ENCODE results near the gene PI4KA.
"Not testable (repeated sequence)": the region's sequence is repeated elsewhere in the genome, so short reads cannot be mapped to it uniquely, and the experiment has no call there.

DNA sequence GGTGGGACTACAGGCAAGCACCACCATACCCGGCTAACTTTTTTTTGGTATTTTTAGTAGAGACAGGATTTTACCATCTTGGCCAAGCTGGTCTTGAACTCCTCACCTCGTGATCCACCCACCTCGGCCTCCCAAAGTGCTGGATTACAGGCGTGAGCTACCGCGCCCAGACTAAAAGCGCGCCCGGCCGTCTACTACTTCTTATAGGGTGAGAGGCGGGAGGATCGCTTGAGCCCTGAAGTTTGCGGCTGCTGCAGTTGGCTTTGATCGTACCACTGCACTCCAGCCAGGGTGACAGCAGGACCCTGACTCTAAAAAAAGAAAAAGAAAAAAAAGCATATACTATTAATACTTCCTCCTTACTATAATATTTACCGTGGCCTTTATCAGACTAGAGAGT lies 158.3 kb downstream of the PI4KA start:
- TF ChIP-seq, protein P1, sequence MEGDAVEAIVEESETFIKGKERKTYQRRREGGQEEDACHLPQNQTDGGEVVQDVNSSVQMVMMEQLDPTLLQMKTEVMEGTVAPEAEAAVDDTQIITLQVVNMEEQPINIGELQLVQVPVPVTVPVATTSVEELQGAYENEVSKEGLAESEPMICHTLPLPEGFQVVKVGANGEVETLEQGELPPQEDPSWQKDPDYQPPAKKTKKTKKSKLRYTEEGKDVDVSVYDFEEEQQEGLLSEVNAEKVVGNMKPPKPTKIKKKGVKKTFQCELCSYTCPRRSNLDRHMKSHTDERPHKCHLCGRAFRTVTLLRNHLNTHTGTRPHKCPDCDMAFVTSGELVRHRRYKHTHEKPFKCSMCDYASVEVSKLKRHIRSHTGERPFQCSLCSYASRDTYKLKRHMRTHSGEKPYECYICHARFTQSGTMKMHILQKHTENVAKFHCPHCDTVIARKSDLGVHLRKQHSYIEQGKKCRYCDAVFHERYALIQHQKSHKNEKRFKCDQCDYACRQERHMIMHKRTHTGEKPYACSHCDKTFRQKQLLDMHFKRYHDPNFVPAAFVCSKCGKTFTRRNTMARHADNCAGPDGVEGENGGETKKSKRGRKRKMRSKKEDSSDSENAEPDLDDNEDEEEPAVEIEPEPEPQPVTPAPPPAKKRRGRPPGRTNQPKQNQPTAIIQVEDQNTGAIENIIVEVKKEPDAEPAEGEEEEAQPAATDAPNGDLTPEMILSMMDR (IDR thresholded peaks at IDR 0.05) = not testable (repeated sequence)
- TF ChIP-seq POLR2A, POLR2AphosphoS5, EP300 (IDR thresholded peaks at IDR 0.05): not testable (repeated sequence)

Data from upper lobe of left lung (tissue), 4 donors.